Mesodermal cell (in vitro differentiated cells): ENCODE results near the gene GSTT2. TPM values are rescaled to one million over a fixed set of nuclear protein-coding genes. Genes with fewer than 3 reads are reported as not detected.
"Not testable (repeated sequence)": the region's sequence is repeated elsewhere in the genome, so short reads cannot be mapped to it uniquely, and the experiment has no call there.

Experiments
- H3K27ac ChIP-seq: 2 replicates; pipeline ENCODE4 v1.7.0; 2013; ENCODE audit warnings: mild to moderate bottlenecking, low read depth, low read length, moderate library complexity; ENCODE audit not compliant: severe bottlenecking
- H3K36me3 ChIP-seq: 2 replicates; pipeline ENCODE4 v1.7.1; 2013; ENCODE audit warnings: mild to moderate bottlenecking, low read length, moderate library complexity; ENCODE audit not compliant: control insufficient read depth, insufficient read depth
- H3K4me1 ChIP-seq: one replicate; pipeline ENCODE4 v1.7.1; 2013; ENCODE audit warnings: mild to moderate bottlenecking, low read length; ENCODE audit not compliant: insufficient read depth, control insufficient read depth, poor library complexity, severe bottlenecking
- H3K4me3 ChIP-seq: 2 replicates; pipeline ENCODE4 v1.7.0; 2013; ENCODE audit warnings: low read length, control low read depth, mild to moderate bottlenecking; ENCODE audit not compliant: insufficient read depth, poor library complexity, severe bottlenecking; ENCODE audit errors: extremely low read depth
- H3K9me3 ChIP-seq: 2 replicates; pipeline ENCODE4 v1.7.1; 2013; ENCODE audit warnings: mild to moderate bottlenecking, low read length, moderate library complexity; ENCODE audit not compliant: control insufficient read depth
- WGBS, 2 experiments: methylation state at CpG; one replicate each; pipeline ENCODE4 v1.1.5; 2013; ENCODE audit warnings: missing lambda C conversion rate in 2 of 2; ENCODE audit not compliant: insufficient coverage in 2 of 2; 5-methylcytosine and 5-hydroxymethylcytosine counted together
- polyA plus RNA-seq, 2 experiments: library from polyadenylated mRNA; stranded (reverse); fragments of 50-300 nt; gene quantifications; one replicate each; pipeline ENCODE4 v1.2.3, GENCODE V29; 2013

GSTT2 gene
- 2.1 TPM for polyA plus RNA-seq (2013, experiment 1 of 2)
- polyA plus RNA-seq (2013, experiment 2 of 2) = 2.9 TPM

- H3K4me3 ChIP-seq, H3K4me1 ChIP-seq, H3K36me3 ChIP-seq, H3K27ac ChIP-seq, H3K9me3 ChIP-seq: not testable (repeated sequence)
- WGBS, 2 experiments = no CpG with 5 or more reads among the region's 41 CpGs
Observed at GRCh38 chr22:23979557-23980240, at the start of gene GSTT2. TSS of gene GSTT2 (plus strand) at chr22:23980134.

DNA sequence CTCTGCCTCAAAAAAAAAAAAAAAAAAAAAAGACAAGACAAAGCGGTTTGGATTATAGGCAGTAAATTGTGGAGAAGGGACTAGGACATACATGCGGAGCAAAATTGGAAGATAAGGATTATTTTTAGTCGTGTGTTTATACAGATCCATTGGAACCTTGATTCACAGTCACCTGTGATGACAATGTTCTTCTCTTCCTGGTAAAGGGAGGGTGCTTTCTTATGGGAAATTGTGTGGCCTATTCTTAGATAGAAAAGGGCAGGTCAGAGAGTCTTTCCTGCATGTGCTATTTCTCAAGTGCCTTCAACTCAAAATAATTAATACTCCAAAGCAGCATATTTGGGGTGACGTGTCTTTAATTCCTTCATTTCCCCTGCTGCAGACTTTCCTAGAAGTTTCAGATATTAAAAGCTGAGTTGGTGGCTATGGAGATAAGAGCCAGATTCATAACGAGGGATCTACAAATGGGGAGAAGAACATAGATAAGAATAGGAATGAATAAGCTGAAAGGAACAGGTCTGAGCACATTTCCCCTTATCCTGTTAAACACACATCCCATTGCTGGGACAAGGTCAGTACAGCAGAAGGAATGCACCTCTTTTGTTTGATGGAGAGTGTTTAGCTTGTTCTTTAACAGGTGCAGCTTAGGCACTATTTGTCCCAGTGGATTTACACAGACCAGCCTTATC lies 41.5 kb upstream of the GSTT2 start:
- Histone ChIP-seq H3K4me1 (no peaks in the 10 kb centered on the region), H3K4me3 (no peak overlapping the region), H3K36me3 (no peaks in the 10 kb centered on the region), H3K27ac (no peak overlapping the region), H3K9me3 (no peaks in the 10 kb centered on the region)
- 96 to 100% methylated on average over 3 of the region's 5 CpGs for WGBS, 2 experiments

DNA sequence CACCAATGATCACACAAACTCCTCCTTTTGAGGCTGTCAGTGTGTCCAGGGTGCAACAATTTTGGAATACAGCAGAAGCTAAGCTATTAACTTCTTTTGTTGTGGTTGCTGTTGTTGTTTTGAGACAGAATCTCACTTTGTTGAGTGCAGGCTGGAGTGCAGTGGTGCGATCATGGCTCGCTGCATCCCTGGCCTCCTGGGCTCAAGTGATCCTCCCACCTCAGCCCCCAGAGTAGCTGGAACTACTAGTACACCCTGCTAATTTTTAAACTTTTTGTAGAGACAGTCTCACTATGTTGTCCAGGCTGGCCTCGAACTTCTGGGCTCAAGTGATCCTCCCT lies 40.9 kb upstream of the GSTT2 start:
- Histone ChIP-seq H3K27ac (no peak overlapping the region), H3K4me3 (no peak overlapping the region), H3K36me3 (no peaks in the 10 kb centered on the region), H3K9me3 (no peaks in the 10 kb centered on the region), H3K4me1 (no peaks in the 10 kb centered on the region)
- WGBS, 2 experiments = 56 to 74% methylated on average over 3 of the region's 3 CpGs

- not testable (repeated sequence) for H3K4me1 ChIP-seq, H3K9me3 ChIP-seq, H3K4me3 ChIP-seq, H3K27ac ChIP-seq, H3K36me3 ChIP-seq
- no CpG with 5 or more reads among the region's 14 CpGs for WGBS, 2 experiments
Observed at GRCh38 chr22:23940166-23940565, 39.8 kb upstream of the GSTT2 start.

DNA sequence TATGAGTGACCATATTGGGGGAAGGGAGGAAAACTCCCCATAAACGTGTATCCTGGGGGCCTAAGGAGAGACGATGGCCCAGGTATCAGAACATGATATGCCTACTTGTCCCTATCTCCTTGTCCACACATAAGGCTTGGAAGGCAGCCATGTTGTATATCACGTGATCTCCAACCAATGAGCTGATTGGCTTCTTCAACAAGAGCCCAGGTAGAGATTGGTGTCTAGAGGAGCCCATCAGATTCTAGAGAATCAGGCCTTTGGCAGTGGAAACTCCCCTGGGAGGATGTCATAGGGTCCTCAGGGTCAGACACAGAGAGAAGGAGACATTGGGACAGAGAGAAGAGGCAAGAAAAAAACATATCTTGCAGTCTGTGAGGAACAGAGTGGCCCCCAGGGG lies 32.5 kb upstream of the GSTT2 start:
- not testable (repeated sequence) for H3K4me1 ChIP-seq, H3K27ac ChIP-seq, H3K4me3 ChIP-seq, H3K36me3 ChIP-seq, H3K9me3 ChIP-seq
- WGBS, 2 experiments = no CpG with 5 or more reads among the region's 3 CpGs

DNA sequence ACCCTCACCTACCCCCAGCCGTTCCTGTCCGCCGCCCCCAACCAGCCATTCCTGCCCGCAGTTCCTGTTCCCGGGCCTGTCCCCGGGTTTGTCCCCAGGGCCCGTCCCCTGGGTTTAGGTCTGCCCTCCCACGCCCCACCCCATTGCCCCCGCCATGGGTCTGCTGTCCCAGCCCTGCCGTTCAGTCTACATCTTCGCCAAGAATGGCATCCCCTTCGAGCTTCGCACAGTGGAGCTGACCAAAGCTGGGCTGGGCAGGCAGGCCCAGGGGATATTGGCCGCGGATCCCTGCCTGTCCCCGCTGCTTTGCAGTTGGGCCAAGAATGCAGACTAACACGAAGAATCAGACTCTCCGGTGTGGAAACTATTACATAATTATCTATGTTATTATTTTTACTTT lies 30.2 kb upstream of the GSTT2 start:
- H3K4me3 ChIP-seq, H3K4me1 ChIP-seq, H3K9me3 ChIP-seq, H3K27ac ChIP-seq, H3K36me3 ChIP-seq: not testable (repeated sequence)
- WGBS, 2 experiments = 78 to 89% methylated on average over 3 of the region's 18 CpGs

DNA sequence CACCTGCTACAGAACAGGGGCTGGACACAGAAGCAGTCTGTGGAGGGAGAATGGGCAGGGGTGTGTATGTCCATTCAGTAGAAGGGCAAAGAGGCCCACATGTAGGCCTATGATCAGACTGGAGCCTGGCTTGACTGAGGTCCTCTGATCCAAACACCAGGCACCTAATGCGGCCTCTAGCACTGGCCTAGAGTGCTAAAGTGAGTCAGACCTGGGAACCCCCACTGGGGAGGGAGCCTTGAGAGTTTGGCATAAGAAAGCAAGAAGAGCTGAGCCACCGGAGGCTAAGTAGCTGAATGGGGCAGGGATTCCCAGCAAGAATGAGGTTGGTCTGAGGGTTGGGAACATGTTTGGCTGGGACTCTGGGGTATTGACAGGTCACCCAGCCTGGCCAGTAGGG lies 28.6 kb upstream of the GSTT2 start:
- H3K4me3 ChIP-seq, H3K9me3 ChIP-seq, H3K27ac ChIP-seq, H3K4me1 ChIP-seq, H3K36me3 ChIP-seq: not testable (repeated sequence)
- 100% methylated on average over 1 of the region's 2 CpGs; no CpG with 5 or more reads in 1 of the 2 experiments for WGBS, 2 experiments

- 75 to 92% methylated on average over 5 to 7 of the region's 11 CpGs for WGBS, 2 experiments
- not testable (repeated sequence) for H3K4me1 ChIP-seq, H3K36me3 ChIP-seq, H3K9me3 ChIP-seq, H3K4me3 ChIP-seq, H3K27ac ChIP-seq
Observed at GRCh38 chr22:23952794-23953405, 27.0 kb upstream of the GSTT2 start.

DNA sequence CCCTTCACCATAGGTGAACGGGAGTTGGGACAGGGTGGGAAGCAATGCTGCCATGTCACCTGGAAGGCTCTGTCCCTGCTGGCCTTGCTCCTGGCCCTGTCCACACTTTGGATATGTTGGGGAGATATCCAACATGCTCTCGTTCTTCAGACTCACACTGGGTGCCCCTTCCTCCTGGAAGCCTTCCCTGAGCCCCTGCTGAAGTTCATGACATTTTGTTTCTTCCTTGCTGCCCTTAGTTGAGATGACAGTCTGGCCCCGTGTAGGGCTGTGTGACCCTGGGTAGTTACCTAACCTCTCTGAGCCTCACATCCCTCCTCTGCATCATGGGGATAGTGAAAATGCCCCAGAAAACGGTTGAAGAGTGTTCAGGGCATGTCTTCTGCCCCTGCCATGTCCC lies 26.4 kb upstream of the GSTT2 start:
- not testable (repeated sequence) for H3K9me3 ChIP-seq, H3K4me3 ChIP-seq, H3K4me1 ChIP-seq, H3K27ac ChIP-seq, H3K36me3 ChIP-seq
- 80% methylated on average over 1 of the region's 4 CpGs; no CpG with 5 or more reads in 1 of the 2 experiments for WGBS, 2 experiments

GRCh38 chr22:23954193-23954990 lies 25.5 kb upstream of the GSTT2 start:
- 78 to 85% methylated on average over 8 of the region's 8 CpGs for WGBS, 2 experiments
- not testable (repeated sequence) for H3K27ac ChIP-seq, H3K36me3 ChIP-seq, H3K9me3 ChIP-seq, H3K4me3 ChIP-seq, H3K4me1 ChIP-seq
